Adrenal gland (tissue), 12 donors: ENCODE measurements around the gene CALML6. TPM values are rescaled to one million over a fixed set of nuclear protein-coding genes. Genes with fewer than 3 reads are reported as not detected.

Experiments
- DNase-seq, 7 donors: peaks; one replicate each; pipeline ENCODE4 v3.0.0-alpha.2; 2019 to 2020
- H3K27ac ChIP-seq, 5 donors: fragments of 200-600 bp; sonication (generic) in 4 of 5; 1 replicate in 3 of 5; 2 replicates in 2 of 5; pipeline versions ENCODE4 v1.5.1 to v1.8.0; 2016 to 2020; ENCODE audit warnings: mild to moderate bottlenecking in 1 of 5
- H3K27me3 ChIP-seq: fragments of 200-600 bp; 2 replicates; pipeline ENCODE4 v1.8.0; 2021
- H3K36me3 ChIP-seq, 2 donors: fragments of 200-600 bp; replicated peaks in 1 of 2; 1 replicate in 1 of 2; 2 replicates in 1 of 2; pipeline versions ENCODE4 v1.5.1 to v1.8.0; 2018 to 2022
- H3K4me1 ChIP-seq, 2 donors: fragments of 200-600 bp; replicated peaks in 1 of 2; 1 replicate in 1 of 2; 2 replicates in 1 of 2; pipeline versions ENCODE4 v1.5.1 to v1.8.0; 2018 to 2021
- H3K4me3 ChIP-seq, 4 donors: fragments of 200-600 bp; sonication (generic) in 3 of 4; one replicate each; pipeline ENCODE4 v1.5.1; 2016 to 2018
- H3K9me3 ChIP-seq, 3 donors: fragments of 200-600 bp; sonication (generic) in 1 of 3; replicated peaks in 1 of 3; 1 replicate in 2 of 3; 2 replicates in 1 of 3; pipeline versions ENCODE4 v1.5.1 to v1.8.0; 2016 to 2021
- CTCF ChIP-seq, 6 experiments: fragments of 450-650 bp in 4 of 6; fragments of 200-600 bp in 2 of 6; sonication (generic) in 1 of 6; IDR thresholded peaks; 1 replicate in 5 of 6; 2 replicates in 1 of 6; pipeline versions ENCODE4 v1.5.1 to v1.8.0; 2016 to 2021; ENCODE audit warnings: antibody characterized with exemption in 6 of 6, mild to moderate bottlenecking in 2 of 6, moderate library complexity in 1 of 6
- POLR2A ChIP-seq, 2 donors: fragments of 450-650 bp; IDR thresholded peaks; one replicate each; pipeline ENCODE4 v1.6.1; 2017; ENCODE audit warnings: antibody characterized with exemption in 2 of 2, mild to moderate bottlenecking in 2 of 2, moderate library complexity in 1 of 2
- WGBS, 4 donors: extraction: QIAGEN DNeasy Blood & Tissue Kit in 2 of 4; methylation state at CpG; one replicate each; pipeline versions ENCODE4 v1.1.5 to v1.1.7; 2013 to 2017; 5-methylcytosine and 5-hydroxymethylcytosine counted together
- intact Hi-C, 2 donors: fragments of 100-400 bp; cut with DNase I; formaldehyde crosslinking; loops; one replicate each; pipeline versions ENCODE4 v1.14.1 to v1.15.0; 2022 to 2023
- polyA plus RNA-seq, 3 donors: library from polyadenylated mRNA; stranded (reverse); fragments of 200-250 nt in 2 of 3; fragments of 350-450 nt in 1 of 3; fragmentation: Illumina TruSeq in 1 of 3; extraction: RNeasy Lipid Tissue Mini Kit (QIAGEN cat#74804) in 1 of 3; gene quantifications; one replicate each; pipeline ENCODE4 v1.2.3, GENCODE V29; 2013 to 2014
- total RNA-seq, 9 donors: library from RNA; depleted of rRNA in 4 of 9; stranded (reverse); fragments of >200 nt in 4 of 9; fragments of 120-200 nt in 1 of 9; fragmentation: NEBNext Ultra II Directional in 1 of 9; extraction: Animal tissue kit (Norgen Biotek cat#: 25700) in 1 of 9; gene quantifications; one replicate each; pipeline versions ENCODE4 v1.1.0 to v1.2.4, GENCODE V29; 2013 to 2023
- donor health status: healthy with polysubstance abuse.
- donor health status: Bipolar disorder and iron deficiency.
- donor health status: DM: yes; HTN: yes; CAD: no.
- donor health status: DM: no; HTN: no; CAD: no.
- donor health status: DM: no; HTN: no; CAD: no.
- donor health status: DM: yes; HTN: yes; CAD: no.

The CALML6 gene
- total and polyA plus RNA-seq, 12 donors, result 0.17 to 4.7 (median 0.48) TPM; not detected in 6

DNA sequence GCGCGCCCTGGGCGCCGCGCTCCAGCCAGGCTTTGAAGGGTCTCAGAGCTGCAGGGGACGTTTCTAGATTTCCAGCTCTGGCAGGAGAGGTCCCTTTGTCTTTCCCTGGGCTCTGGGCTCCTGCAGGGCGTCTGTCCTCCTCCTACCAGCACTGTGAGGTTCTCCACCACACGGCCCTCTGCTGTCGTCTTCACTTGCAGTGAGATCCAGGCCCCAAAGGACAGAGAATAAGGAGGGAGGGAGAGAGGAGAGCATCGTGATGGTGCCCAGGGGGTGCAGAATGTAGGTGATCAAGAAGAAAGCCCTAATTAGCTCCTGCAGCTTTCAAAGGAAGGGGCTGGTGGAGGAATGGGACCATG, 20.0 kb upstream of the CALML6 start:
- H3K36me3 ChIP-seq, result no peaks in the 10 kb centered on the region
- peak overlapping the region in 1 of 4 donors; percentile 25 for H3K4me3 ChIP-seq
- DNase-seq, result no peak
- 56 to 68% (median 58%) methylated on average over 10 of the region's 10 CpGs for WGBS, 4 donors
- intact Hi-C loops, result no loop called here
- peak overlapping the region in 4 of 5 donors; percentile 22 to 77 (median 58) for H3K27ac ChIP-seq
- TF ChIP-seq POLR2A (IDR thresholded peaks at IDR 0.05), result no peak
- TF ChIP-seq CTCF (IDR thresholded peaks at IDR 0.05), result no peak
- no peaks in the 10 kb centered on the region for H3K9me3 ChIP-seq
- H3K4me1 ChIP-seq, result peaks cover 26 to 33% of the 10 kb centered on the region in 2 donors
- H3K27me3 ChIP-seq, result no peaks in the 10 kb centered on the region

- WGBS, 4 donors, result 47 to 76% (median 63%) methylated on average over 2 to 14 of the region's 14 CpGs
- Histone ChIP-seq H3K4me1 (peaks cover 26 to 33% of the 10 kb centered on the region in 2 donors), H3K36me3 (no peaks in the 10 kb centered on the region), H3K9me3 (no peaks in the 10 kb centered on the region), H3K27me3 (no peaks in the 10 kb centered on the region), H3K4me3 (no peak overlapping the region), H3K27ac (peak overlapping the region in 4 of 5 donors; percentile 22 to 77 (median 58))
- intact Hi-C loops, result no loop called here
- peak in 5 of 7 donors; percentile 52 to 74 (median 72) for DNase-seq
- peak in 1 of 2 donors; percentile 51 for TF ChIP-seq POLR2A (IDR thresholded peaks at IDR 0.05)
- no peak for TF ChIP-seq CTCF (IDR thresholded peaks at IDR 0.05)
Measured at GRCh38 chr1:1895456-1896336, 19.4 kb upstream of the CALML6 start.

DNA sequence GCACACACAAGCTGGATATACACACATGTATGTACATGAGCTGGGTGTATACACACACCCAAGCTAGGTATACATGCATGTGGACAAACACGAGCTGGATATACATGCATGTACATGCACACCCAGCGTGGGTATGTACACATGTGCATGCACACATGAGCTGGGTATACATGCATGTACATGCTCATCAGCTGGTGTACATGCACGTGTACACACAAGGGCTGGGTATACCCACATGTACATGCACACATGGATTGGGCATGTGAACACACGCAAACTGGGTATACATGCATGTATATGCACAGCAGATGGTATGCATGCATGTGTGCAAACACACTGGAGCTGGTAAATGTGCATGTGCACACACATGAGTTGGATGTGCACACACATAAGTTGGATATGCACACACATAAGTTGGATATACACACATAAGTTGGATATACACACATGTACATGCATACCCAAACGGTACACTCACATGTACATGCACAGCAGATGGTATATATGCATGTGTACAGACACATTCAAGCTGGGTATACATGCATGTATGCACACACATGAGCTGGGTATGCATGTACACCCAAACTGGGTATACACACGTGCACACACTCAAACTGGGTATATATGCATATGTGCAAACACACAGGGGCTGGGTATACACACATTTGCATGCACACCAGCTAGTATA, 16.7 kb upstream of the CALML6 start:
- intact Hi-C loops, result no loop called here
- no peaks in the 10 kb centered on the region for H3K36me3 ChIP-seq

More for the DNA sequence above, 16.7 kb upstream of the CALML6 start:
- TF ChIP-seq CTCF (IDR thresholded peaks at IDR 0.05), result no peak
- TF ChIP-seq POLR2A (IDR thresholded peaks at IDR 0.05), result no peak
- WGBS, 4 donors, result 70 to 93% (median 88%) methylated on average over 4 to 6 of the region's 6 CpGs
- H3K4me3 ChIP-seq, result no peak overlapping the region
- H3K27ac ChIP-seq, result no peak overlapping the region
- H3K9me3 ChIP-seq, result no peaks in the 10 kb centered on the region
- H3K4me1 ChIP-seq, result peaks cover 16 to 22% of the 10 kb centered on the region in 2 donors
- no peaks in the 10 kb centered on the region for H3K27me3 ChIP-seq
- DNase-seq, result peak in 1 of 7 donors; percentile 12
